NCI-H187 treated with DMSO at 0.1 percent for 48 hours (cell line): ENCODE results near the gene ATL3.
"Not testable (repeated sequence)": the region's sequence is repeated elsewhere in the genome, so short reads cannot be mapped to it uniquely, and the experiment has no call there.

ENCODE experiments used
- DNase-seq: peaks from one replicate; lab custom pipeline; 2025; lab: John Stamatoyannopoulos, UW

ATL3 gene

GRCh38 chr11:63619967-63620366, 51.2 kb downstream of the ATL3 start:
- no peak for DNase-seq

GRCh38 chr11:63617686-63618085, 53.5 kb downstream of the ATL3 start:
- DNase-seq, result not testable (repeated sequence)

- DNase-seq, result no peak
Observed at GRCh38 chr11:63616953-63617352, 54.2 kb downstream of the ATL3 start.

- DNase-seq, result no peak
Observed at GRCh38 chr11:63614136-63614671, 57.0 kb downstream of the ATL3 start, which contains the start of gene PLAAT3. PLAAT3 (minus strand) TSS chr11:63614433; CDS start chr11:63614014, 419 bp downstream.

GRCh38 chr11:63613517-63614135, 57.5 kb downstream of the ATL3 start:
- no peak for DNase-seq

- no peak for DNase-seq
Observed at GRCh38 chr11:63612181-63612580, 59.0 kb downstream of the ATL3 start.

GRCh38 chr11:63611395-63611747, 59.8 kb downstream of the ATL3 start:
- no peak for DNase-seq

- peak; percentile 48 for DNase-seq
Observed at GRCh38 chr11:63610604-63611394, 60.4 kb downstream of the ATL3 start.

GRCh38 chr11:63609971-63610580, 61.1 kb downstream of the ATL3 start:
- no peak for DNase-seq

GRCh38 chr11:63609536-63609935, 61.6 kb downstream of the ATL3 start:
- no peak for DNase-seq

GRCh38 chr11:63608353-63609345, 62.5 kb downstream of the ATL3 start:
- no peak for DNase-seq

- no peak for DNase-seq
Observed at GRCh38 chr11:63603180-63603518, 68.0 kb downstream of the ATL3 start.

GRCh38 chr11:63602290-63603179, 68.6 kb downstream of the ATL3 start:
- DNase-seq, result not testable (repeated sequence)

- no peak for DNase-seq
Observed at GRCh38 chr11:63599211-63600122, 71.7 kb downstream of the ATL3 start.

- no peak for DNase-seq
Observed at GRCh38 chr11:63598556-63598955, 72.6 kb downstream of the ATL3 start.

- DNase-seq, result no peak
Observed at GRCh38 chr11:63595296-63595695, 75.9 kb downstream of the ATL3 start.

- DNase-seq, result no peak
Observed at GRCh38 chr11:63592975-63593395, 78.2 kb downstream of the ATL3 start.

- DNase-seq, result no peak
Observed at GRCh38 chr11:63590024-63590788, 81.0 kb downstream of the ATL3 start.

- DNase-seq, result no peak
Observed at GRCh38 chr11:63589000-63589399, 82.2 kb downstream of the ATL3 start.
